K562 (cell line): ENCODE measurements around the gene DHRS12. TPM values are rescaled to one million over a fixed set of nuclear protein-coding genes. Genes with fewer than 3 reads are reported as not detected.
A peak's percentile ranks its signal among the peaks of the same experiment; 100 is the strongest.

ENCODE experiments used
- ARID1B ChIP-seq: fragments of 450-650 bp; IDR thresholded peaks from 2 replicates; pipeline ENCODE4 v1.6.1; 2016; ENCODE audit warnings: antibody characterized with exemption, mild to moderate bottlenecking, inconsistent platforms
- C11orf30 ChIP-seq: fragments of 450-650 bp; IDR thresholded peaks from 2 replicates; pipeline ENCODE4 v1.6.1; 2016; ENCODE audit warnings: low read depth, mild to moderate bottlenecking
- CBX1 ChIP-seq: sonication (generic); IDR thresholded peaks from 2 replicates; pipeline ENCODE4 v1.6.1; 2016; ENCODE audit warnings: antibody characterized with exemption, low read depth, mild to moderate bottlenecking
- CREB3L1 ChIP-seq: fragments of 450-650 bp; IDR thresholded peaks from 2 replicates; pipeline ENCODE4 v1.6.1; 2014; ENCODE audit warnings: low read depth, mild to moderate bottlenecking, moderate library complexity, borderline replicate concordance
- CTBP1 ChIP-seq: fragments of 450-650 bp; IDR thresholded peaks from 2 replicates; pipeline ENCODE4 v1.6.1; 2016; ENCODE audit warnings: borderline replicate concordance
- ESRRB ChIP-seq: fragments of 250-450 bp; sonication (Bioruptor Pico); IDR thresholded peaks from 2 replicates; pipeline ENCODE4 v1.5.0; 2020; ENCODE audit warnings: mild to moderate bottlenecking, moderate library complexity, borderline replicate concordance
- JUND ChIP-seq, 2 experiments: IDR thresholded peaks; 2 replicates in 1 of 2; 3 replicates in 1 of 2; pipeline ENCODE4 v1.6.1; 2011; ENCODE audit warnings: borderline replicate concordance in 2 of 2, low read depth in 2 of 2, low read length in 2 of 2, improper control_type of control experiment in 1 of 2, missing biosample characterization in 1 of 2, missing genetic modification characterization in 1 of 2, missing genetic modification reagents in 1 of 2
- KAT8 ChIP-seq: fragments of 450-650 bp; IDR thresholded peaks from 2 replicates; pipeline ENCODE4 v1.6.1; 2016; ENCODE audit warnings: low read depth, mild to moderate bottlenecking
- MAZ ChIP-seq, 2 experiments: fragments of 450-650 bp in 1 of 2; sonication (generic) in 1 of 2; formaldehyde crosslinking; IDR thresholded peaks in 1 of 2; conservative IDR thresholded peaks in 1 of 2; 2 replicates each; pipeline versions ENCODE4 v1.4.0 to v1.5.0; 2020; ENCODE audit warnings: mild to moderate bottlenecking in 1 of 2, missing genetic modification reagents in 1 of 2
- NFRKB ChIP-seq: fragments of 450-650 bp; IDR thresholded peaks from 2 replicates; pipeline ENCODE4 v1.6.1; 2016; ENCODE audit warnings: low read depth
- NRF1 ChIP-seq, 2 experiments: fragments of 450-650 bp; IDR thresholded peaks in 1 of 2; conservative IDR thresholded peaks in 1 of 2; 2 replicates each; pipeline ENCODE4 v1.6.1; 2014; ENCODE audit warnings: mild to moderate bottlenecking in 2 of 2
- RNF219 ChIP-seq: fragments of 250-450 bp; sonication (Bioruptor Pico); IDR thresholded peaks from 2 replicates; pipeline ENCODE4 v1.5.0; 2022; ENCODE audit warnings: mild to moderate bottlenecking
- SPI1 ChIP-seq: IDR thresholded peaks from 2 replicates; pipeline ENCODE4 v1.6.1; 2011; ENCODE audit warnings: low read depth, low read length, control low read depth, borderline replicate concordance
- SREBF2 ChIP-seq: sonication (generic); formaldehyde crosslinking; IDR thresholded peaks from 2 replicates; pipeline ENCODE4 v1.4.0; 2020; ENCODE audit warnings: mild to moderate bottlenecking, missing genetic modification reagents
- SRSF1 ChIP-seq: fragments of 200-400 bp; formaldehyde crosslinking; IDR thresholded peaks from 2 replicates; pipeline ENCODE4 v1.6.1; 2017; ENCODE audit warnings: mild to moderate bottlenecking, low read depth, low read length, moderate library complexity
- TSC22D4 ChIP-seq: fragments of 450-650 bp; IDR thresholded peaks from 2 replicates; pipeline ENCODE4 v1.6.1; 2016; ENCODE audit warnings: missing genetic modification characterization, missing biosample characterization, control low read depth
- U2AF1 ChIP-seq: fragments of 200-400 bp; formaldehyde crosslinking; optimal IDR thresholded peaks from 2 replicates; pipeline ENCODE3; 2017; ENCODE audit warnings: mild to moderate bottlenecking, low read depth, low read length, moderate library complexity
- ZBTB11 ChIP-seq, 3 experiments: fragments of 200-800 bp in 1 of 3; fragments of 250-450 bp in 1 of 3; fragments of 450-650 bp in 1 of 3; sonication (Bioruptor Pico) in 1 of 3; sonication (Bioruptor generic) in 1 of 3; formaldehyde crosslinking in 1 of 3; IDR thresholded peaks; 2 replicates each; pipeline versions ENCODE4 v1.6.1 to v1.8.0; 2016 to 2022; ENCODE audit warnings: mild to moderate bottlenecking in 2 of 3, missing genetic modification characterization in 2 of 3, missing compliant biosample characterization in 1 of 3, moderate library complexity in 1 of 3
- ZNF146 ChIP-seq: IDR thresholded peaks from one replicate; pipeline ENCODE4 v1.6.1; 2018; ENCODE audit warnings: missing compliant biosample characterization; ENCODE audit not compliant: unreplicated experiment
- polyA plus RNA-seq, 8 experiments: library from polyadenylated mRNA; depleted of rRNA in 4 of 8; stranded (reverse) in 5 of 8; unstranded in 3 of 8; fragments of >200 nt; fragmentation: Nextera tagmentation in 2 of 8; fragmentation: Illumina TruSeq in 1 of 8; extraction: Ambion mirVana in 2 of 8; extraction: Trizol in 1 of 8; gene quantifications; 2 replicates each; pipeline versions ENCODE4 v1.2.1 to v1.2.3, GENCODE V29; 2011 to 2014; ENCODE audit warnings: inconsistent platforms in 1 of 8, missing spikeins in 1 of 8
- total RNA-seq, 7 experiments: library from RNA; depleted of rRNA in 6 of 7; stranded (reverse); fragments of >200 nt in 6 of 7; fragmentation: Illumina TruSeq in 2 of 7; extraction: Trizol in 2 of 7; gene quantifications; 2 replicates each; pipeline versions ENCODE4 v1.2.1 to v1.2.3, GENCODE V29; 2011 to 2021; ENCODE audit warnings: low replicate concordance in 1 of 7

Gene DHRS12
- total and polyA plus RNA-seq, 9 of the 15 experiments (the other 6 are each of a cell fraction or from before 2014, with no cell fraction given) = 0.62 to 2.7 (median 0.98) TPM

DNA sequence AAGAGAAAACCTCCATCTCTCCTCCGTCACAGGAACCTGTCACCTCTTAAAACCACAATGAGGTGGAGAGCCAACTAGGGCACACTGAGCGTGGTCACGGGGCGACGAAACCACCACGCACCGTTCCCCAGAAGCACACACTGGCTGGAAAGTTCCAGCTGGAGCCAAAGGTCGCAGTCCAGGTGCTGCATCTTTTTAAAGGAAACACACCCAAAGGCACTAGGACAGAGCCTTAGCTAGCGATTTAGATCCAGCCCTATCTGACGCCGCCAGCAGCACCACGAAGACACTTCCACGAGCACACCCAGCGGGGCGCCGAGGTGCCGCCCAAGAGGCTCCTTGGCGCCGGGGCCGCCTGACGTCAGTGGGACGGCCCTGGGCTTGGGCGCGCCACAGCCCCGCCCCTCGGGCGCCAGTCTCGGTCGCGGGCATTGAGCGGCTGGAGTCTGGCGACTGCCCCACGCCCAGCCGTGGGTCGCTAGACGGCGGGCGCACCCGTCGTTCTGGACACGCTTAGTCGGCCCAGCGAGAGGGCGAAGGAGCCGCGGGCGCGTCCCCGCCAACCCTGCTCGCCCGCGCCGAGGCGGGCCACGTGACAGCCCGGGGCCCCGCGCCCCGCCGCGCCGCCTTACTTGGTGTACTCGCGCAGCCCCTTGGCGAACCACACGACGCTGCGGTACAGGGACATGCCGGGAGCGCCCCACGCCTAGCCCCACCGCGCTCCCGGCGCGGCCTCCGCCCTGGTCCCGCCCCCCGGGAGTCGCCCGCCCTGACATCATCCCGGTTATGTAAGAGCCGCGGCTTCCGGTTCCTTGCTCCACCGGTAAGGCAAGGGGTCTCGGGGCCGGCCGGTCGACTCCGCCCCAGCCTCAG, at the start of gene DHRS12 (continued):
- TF ChIP-seq U2AF1 (no peak), SREBF2 (no peak), ZBTB11 (CRISPR knock-in tag; IDR thresholded peaks at IDR 0.05) (no peak), C11orf30 (no peak), ARID1B (peak; percentile 85), NFRKB (no peak), JUND (IDR thresholded peaks at IDR 0.05; ENCODE audit: borderline replicate concordance, low read depth, low read length) (peak; percentile 79), JUND (tag; IDR thresholded peaks at IDR 0.05; ENCODE audit: borderline replicate concordance, low read depth, low read length) (peak; percentile 55; the same call in 2 of the 3 replicates), SPI1 (no peak), CREB3L1 (peak; percentile 78; the same call in 1 of the 2 replicates), CBX1 (peak; percentile 36; the same call in 1 of the 2 replicates), ZNF146 (CRISPR knock-in tag) (no peak), MAZ (CRISPR knock-in tag; conservative IDR thresholded peaks at IDR 0.05 in 1 of 2, IDR thresholded peaks at IDR 0.05 in 1 of 2) (peak; percentile 75 to 87), NRF1 (conservative IDR thresholded peaks at IDR 0.05 in 1 of 2, IDR thresholded peaks at IDR 0.05 in 1 of 2) (peak; percentile 63 to 71; a peak in 3 of 4 replicates), RNF219 (CRISPR knock-in tag) (no peak), SRSF1 (no peak), KAT8 (no peak), TSC22D4 (tag) (no peak), ESRRB (CRISPR knock-in tag) (no peak), CTBP1 (peak; percentile 88)
